B cell (primary cell): ENCODE data around the gene DSCAML1.

Source experiments
- EZH2 ChIP-seq: IDR thresholded peaks from 2 replicates; pipeline ENCODE4 v1.6.1; 2012; ENCODE audit warnings: borderline replicate concordance, low read depth, mild to moderate bottlenecking, moderate library complexity, low read length; ENCODE audit not compliant: insufficient read depth, poor library complexity, severe bottlenecking
- TF ChIP-seq, protein P1 (sequence below): fragments of 200-600 bp; IDR thresholded peaks from one replicate; pipeline ENCODE4 v1.8.0; 2022; ENCODE audit warnings: antibody characterized with exemption, mild to moderate bottlenecking

- TF ChIP-seq, protein P1, sequence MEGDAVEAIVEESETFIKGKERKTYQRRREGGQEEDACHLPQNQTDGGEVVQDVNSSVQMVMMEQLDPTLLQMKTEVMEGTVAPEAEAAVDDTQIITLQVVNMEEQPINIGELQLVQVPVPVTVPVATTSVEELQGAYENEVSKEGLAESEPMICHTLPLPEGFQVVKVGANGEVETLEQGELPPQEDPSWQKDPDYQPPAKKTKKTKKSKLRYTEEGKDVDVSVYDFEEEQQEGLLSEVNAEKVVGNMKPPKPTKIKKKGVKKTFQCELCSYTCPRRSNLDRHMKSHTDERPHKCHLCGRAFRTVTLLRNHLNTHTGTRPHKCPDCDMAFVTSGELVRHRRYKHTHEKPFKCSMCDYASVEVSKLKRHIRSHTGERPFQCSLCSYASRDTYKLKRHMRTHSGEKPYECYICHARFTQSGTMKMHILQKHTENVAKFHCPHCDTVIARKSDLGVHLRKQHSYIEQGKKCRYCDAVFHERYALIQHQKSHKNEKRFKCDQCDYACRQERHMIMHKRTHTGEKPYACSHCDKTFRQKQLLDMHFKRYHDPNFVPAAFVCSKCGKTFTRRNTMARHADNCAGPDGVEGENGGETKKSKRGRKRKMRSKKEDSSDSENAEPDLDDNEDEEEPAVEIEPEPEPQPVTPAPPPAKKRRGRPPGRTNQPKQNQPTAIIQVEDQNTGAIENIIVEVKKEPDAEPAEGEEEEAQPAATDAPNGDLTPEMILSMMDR, result no peak
- no peak for TF ChIP-seq EZH2
Observed at GRCh38 chr11:117814766-117815261, 17.8 kb upstream of the DSCAML1 start.
